ENCODE data around the gene REG3G.
"Not testable (repeated sequence)": the region's sequence is repeated elsewhere in the genome, so short reads cannot be mapped to it uniquely, and the experiment has no call there.

The REG3G gene

GRCh38 chr2:79041032-79041448 lies 15.5 kb downstream of the REG3G start:
- in situ Hi-C loops (cut with HindIII; ENCODE audit: low sequenced_read_pairs): no loop called here
- no peak for DNase-seq (ENCODE audit: low read depth, low spot score)
- no peak overlapping the region for H3K4me3 ChIP-seq (ENCODE audit: low read depth, low read length)
- TF ChIP-seq CTCF (IDR thresholded peaks at IDR 0.05; ENCODE audit: low read depth, low read length): no peak

- in situ Hi-C loops (cut with HindIII; ENCODE audit: low sequenced_read_pairs); DNase-seq (ENCODE audit: low read depth, low spot score): not testable (repeated sequence)
Observed at GRCh38 chr2:79053486-79053885, 28.0 kb downstream of the REG3G start.

GRCh38 chr2:79054769-79055168 lies 29.3 kb downstream of the REG3G start:
- DNase-seq (ENCODE audit: low read depth, low spot score); H3K4me3 ChIP-seq (ENCODE audit: low read depth, low read length); in situ Hi-C loops (cut with HindIII; ENCODE audit: low sequenced_read_pairs): not testable (repeated sequence)

More at GRCh38 chr2:79053486-79053885, 28.0 kb downstream of the REG3G start:
- not testable (repeated sequence) for H3K4me3 ChIP-seq (ENCODE audit: low read depth, low read length)

GRCh38 chr2:79065201-79065600 lies 39.7 kb downstream of the REG3G start:
- in situ Hi-C loops (cut with HindIII; ENCODE audit: low sequenced_read_pairs): no loop called here
- no peak for TF ChIP-seq CTCF (IDR thresholded peaks at IDR 0.05; ENCODE audit: low read depth, low read length)
- no peak for DNase-seq (ENCODE audit: low read depth, low spot score)
- no peak overlapping the region for H3K4me3 ChIP-seq (ENCODE audit: low read depth, low read length)

- TF ChIP-seq CTCF (IDR thresholded peaks at IDR 0.05; ENCODE audit: low read depth, low read length): no peak
- DNase-seq (ENCODE audit: low read depth, low spot score): no peak
- in situ Hi-C loops (cut with HindIII; ENCODE audit: low sequenced_read_pairs): no loop called here
- H3K4me3 ChIP-seq (ENCODE audit: low read depth, low read length): no peak overlapping the region
Observed at GRCh38 chr2:79071078-79071477, 45.6 kb downstream of the REG3G start.
